IPS-NIHi11 (cell line): ENCODE data around the gene TRAM2.

Experiments
- DNase-seq: peaks from one replicate; pipeline ENCODE4 v3.0.0; 2012; ENCODE audit warnings: mixed read lengths, low spot score

Gene TRAM2

GRCh38 chr6:52594221-52594620, 17.4 kb upstream of the TRAM2 start:
- DNase-seq, result no peak

- DNase-seq, result no peak
Observed at GRCh38 chr6:52591832-52592231, 15.0 kb upstream of the TRAM2 start.

GRCh38 chr6:52590152-52590891, 13.5 kb upstream of the TRAM2 start:
- no peak for DNase-seq

- no peak for DNase-seq
Observed at GRCh38 chr6:52588710-52589091, 11.8 kb upstream of the TRAM2 start.

- DNase-seq, result no peak
Observed at GRCh38 chr6:52588087-52588709, 11.3 kb upstream of the TRAM2 start.

GRCh38 chr6:52587001-52587400, 10.1 kb upstream of the TRAM2 start:
- DNase-seq, result no peak

GRCh38 chr6:52584203-52584602, 7.3 kb upstream of the TRAM2 start:
- no peak for DNase-seq

- DNase-seq, result no peak
Observed at GRCh38 chr6:52582996-52583395, 6.1 kb upstream of the TRAM2 start.

- no peak for DNase-seq
Observed at GRCh38 chr6:52582446-52582845, 5.6 kb upstream of the TRAM2 start.

- DNase-seq, result no peak
Observed at GRCh38 chr6:52580905-52581304, 4.0 kb upstream of the TRAM2 start.

GRCh38 chr6:52579006-52579660, 2.3 kb upstream of the TRAM2 start:
- no peak for DNase-seq

GRCh38 chr6:52577778-52578463, 1.1 kb upstream of the TRAM2 start:
- no peak for DNase-seq

- peak; percentile 72 for DNase-seq
Observed at GRCh38 chr6:52576392-52577021, 353 bp downstream of the TRAM2 start.

- DNase-seq, result no peak
Observed at GRCh38 chr6:52576054-52576391, 837 bp downstream of the TRAM2 start.

- no peak for DNase-seq
Observed at GRCh38 chr6:52575502-52575892, 1.4 kb downstream of the TRAM2 start.

- DNase-seq, result no peak
Observed at GRCh38 chr6:52574709-52575501, 2.0 kb downstream of the TRAM2 start.

- peak; percentile 28 for DNase-seq
Observed at GRCh38 chr6:52573295-52573694, 3.6 kb downstream of the TRAM2 start.

- no peak for DNase-seq
Observed at GRCh38 chr6:52572536-52572935, 4.3 kb downstream of the TRAM2 start.

GRCh38 chr6:52571099-52571755, 5.6 kb downstream of the TRAM2 start:
- no peak for DNase-seq

GRCh38 chr6:52570291-52570700, 6.6 kb downstream of the TRAM2 start:
- no peak for DNase-seq

GRCh38 chr6:52568320-52568719, 8.5 kb downstream of the TRAM2 start:
- DNase-seq, result no peak
